A549 (cell line): Measurements from ENCODE around the gene PTPRD. TPM values are rescaled to one million over a fixed set of nuclear protein-coding genes. Genes with fewer than 3 reads are reported as not detected.

Experiments used
- ATAC-seq, 2 experiments: fragments of 200-7000 bp in 1 of 2; fragments of >200 bp in 1 of 2; cut with Nextera tagmentation in 1 of 2; cut with Tn5 transposase in 1 of 2; 3 replicates each; pipeline versions ENCODE4 v1.8.0 to v1.9.1; 2018 to 2020; ENCODE audit warnings: mild to moderate bottlenecking in 1 of 2, moderate library complexity in 1 of 2
- CTCF ChIA-PET: fragments of 300-600 bp; sonication (Branson Sonifier 250); formaldehyde crosslinking; extraction: SDS; loops from one replicate; lab custom pipeline; 2021; ENCODE audit warnings: antibody characterized with exemption, inconsistent platforms; lab: Yijun Ruan, JAX
- POLR2A ChIA-PET: fragments of 350-600 bp; formaldehyde crosslinking; extraction: SDS; loops from one replicate; lab custom pipeline; 2021; ENCODE audit warnings: antibody characterized with exemption, inconsistent platforms; lab: Yijun Ruan, JAX
- DNase-seq, 2 experiments: peaks; one replicate each; pipeline versions ENCODE4 v3.0.0 to v3.0.0-alpha.2; 2011 to 2016; ENCODE audit warnings: low read depth in 1 of 2, low spot score in 1 of 2
- FAIRE-seq: peaks from 2 replicates; lab custom pipeline; 2011; peaks lifted over from hg19 to GRCh38; lab: Jason Lieb, UNC
- H3K27ac ChIP-seq, 2 experiments: fragments of >200 bp; sonication (Bioruptor Twin); formaldehyde crosslinking; 3 replicates each; pipeline ENCODE4 v1.5.1; 2016 to 2017
- H3K4me1 ChIP-seq: fragments of >200 bp; sonication (Bioruptor Twin); formaldehyde crosslinking; 3 replicates; pipeline ENCODE4 v1.6.1; 2016
- H3K4me2 ChIP-seq: fragments of >200 bp; sonication (Bioruptor Twin); formaldehyde crosslinking; 3 replicates; pipeline ENCODE4 v1.6.1; 2016
- H3K4me3 ChIP-seq: fragments of >200 bp; sonication (Bioruptor Twin); formaldehyde crosslinking; 3 replicates; pipeline ENCODE4 v1.5.1; 2016
- H3K9me3 ChIP-seq: fragments of >200 bp; sonication (Bioruptor Twin); formaldehyde crosslinking; 3 replicates; pipeline ENCODE4 v1.6.1; 2016
- BHLHE40 ChIP-seq: IDR thresholded peaks from 2 replicates; pipeline ENCODE4 v1.6.1; 2012; ENCODE audit warnings: low read depth, low read length, inconsistent platforms
- CBX2 ChIP-seq: fragments of 200-600 bp; sonication (generic); IDR thresholded peaks from 2 replicates; pipeline ENCODE4 v1.6.1; 2016; ENCODE audit warnings: low read depth, mild to moderate bottlenecking, borderline replicate concordance
- CHD4 ChIP-seq: fragments of 200-600 bp; sonication (generic); IDR thresholded peaks from 2 replicates; pipeline ENCODE4 v1.6.1; 2016; ENCODE audit warnings: antibody characterized with exemption, mild to moderate bottlenecking, borderline replicate concordance
- EHF ChIP-seq: fragments of 250-450 bp; sonication (Bioruptor Pico); IDR thresholded peaks from 2 replicates; pipeline ENCODE4 v1.5.0; 2020; ENCODE audit warnings: mild to moderate bottlenecking
- EHMT2 ChIP-seq: fragments of 200-600 bp; sonication (generic); IDR thresholded peaks from 2 replicates; pipeline ENCODE4 v1.6.1; 2016; ENCODE audit warnings: antibody characterized with exemption, low read depth, mild to moderate bottlenecking, moderate library complexity
- FOXS1 ChIP-seq: fragments of 250-450 bp; sonication (Bioruptor Pico); IDR thresholded peaks from 2 replicates; pipeline ENCODE4 v1.5.0; 2020; ENCODE audit warnings: mild to moderate bottlenecking, moderate library complexity
- GATA3 ChIP-seq: IDR thresholded peaks from 2 replicates; pipeline ENCODE4 v1.6.1; 2012; ENCODE audit warnings: borderline replicate concordance
- HDAC2 ChIP-seq: fragments of 200-600 bp; sonication (generic); IDR thresholded peaks from 2 replicates; pipeline ENCODE4 v1.6.1; 2016
- HOXB5 ChIP-seq: fragments of 250-450 bp; sonication (Bioruptor Pico); IDR thresholded peaks from 2 replicates; pipeline ENCODE4 v1.5.0; 2020; ENCODE audit warnings: mild to moderate bottlenecking, moderate library complexity
- KDM1A ChIP-seq: fragments of 200-600 bp; sonication (generic); IDR thresholded peaks from 2 replicates; pipeline ENCODE4 v1.6.1; 2016; ENCODE audit warnings: low read depth, mild to moderate bottlenecking
- KDM5A ChIP-seq: fragments of 200-600 bp; sonication (generic); IDR thresholded peaks from 2 replicates; pipeline ENCODE4 v1.6.1; 2016; ENCODE audit warnings: antibody characterized with exemption, mild to moderate bottlenecking
- MAZ ChIP-seq: fragments of 150-350 bp; IDR thresholded peaks from 2 replicates; pipeline ENCODE4 v1.6.1; 2014; ENCODE audit warnings: antibody characterized with exemption, low read depth, low read length, borderline replicate concordance
- NR3C1 ChIP-seq: fragments of >200 bp; sonication (Bioruptor Twin); formaldehyde crosslinking; IDR thresholded peaks from 3 replicates; pipeline ENCODE4 v1.6.1; 2017
- PHF8 ChIP-seq: fragments of 200-600 bp; sonication (generic); IDR thresholded peaks from 2 replicates; pipeline ENCODE4 v1.6.1; 2016; ENCODE audit warnings: low read depth, mild to moderate bottlenecking, antibody characterized with exemption, moderate library complexity, borderline replicate concordance
- POLR2A ChIP-seq: IDR thresholded peaks from 2 replicates; pipeline ENCODE4 v1.6.1; 2012; ENCODE audit warnings: mild to moderate bottlenecking, low read length
- RAD21 ChIP-seq, 2 experiments: fragments of >200 bp in 1 of 2; sonication (Bioruptor Twin) in 1 of 2; formaldehyde crosslinking in 1 of 2; IDR thresholded peaks in 1 of 2; conservative IDR thresholded peaks in 1 of 2; 2 replicates in 1 of 2; 3 replicates in 1 of 2; pipeline ENCODE4 v1.6.1; 2012 to 2018; ENCODE audit warnings: inconsistent platforms in 1 of 2
- ZC3H11A ChIP-seq: fragments of 450-650 bp; IDR thresholded peaks from 2 replicates; pipeline ENCODE4 v1.6.1; 2014; ENCODE audit warnings: antibody characterized with exemption, mild to moderate bottlenecking
- ZFP36 ChIP-seq: fragments of 450-650 bp; IDR thresholded peaks from 2 replicates; pipeline ENCODE4 v1.6.1; 2014; ENCODE audit warnings: borderline replicate concordance; ENCODE audit not compliant: partially characterized antibody
- ZSCAN20 ChIP-seq: fragments of 250-450 bp; sonication (Bioruptor Pico); IDR thresholded peaks from 2 replicates; pipeline ENCODE4 v1.8.0; 2022; ENCODE audit warnings: mild to moderate bottlenecking, moderate library complexity
- WGBS: methylation state at CpG from one replicate; pipeline ENCODE4 v1.1.6; 2017; ENCODE audit errors: missing lambda C conversion rate; 5-methylcytosine and 5-hydroxymethylcytosine counted together
- polyA plus RNA-seq, 4 experiments: library from polyadenylated mRNA; depleted of rRNA in 3 of 4; stranded (reverse); fragments of >200 nt; fragmentation: RNase III in 1 of 4; extraction: RNeasy Plus Mini Kit Qiagen cat#74134 plus additional on column Dnase treatment in 1 of 4; gene quantifications; 2 replicates in 3 of 4; 3 replicates in 1 of 4; pipeline ENCODE4 v1.2.3, GENCODE V29; 2011 to 2017
- TF ChIP-seq, protein P1 (sequence below): fragments of 450-650 bp; IDR thresholded peaks from 2 replicates; pipeline ENCODE4 v1.6.1; 2014; ENCODE audit warnings: antibody characterized with exemption
- TF ChIP-seq, protein P2 (sequence below): IDR thresholded peaks from 2 replicates; pipeline ENCODE4 v1.6.1; 2012
- TF ChIP-seq, protein P3 (sequence below): fragments of 150-350 bp; IDR thresholded peaks from 2 replicates; pipeline ENCODE4 v1.6.1; 2014; ENCODE audit warnings: low read depth, mild to moderate bottlenecking, low read length
- TF ChIP-seq, protein P4 (sequence below): IDR thresholded peaks from 2 replicates; pipeline ENCODE4 v1.6.1; 2012
- TF ChIP-seq, protein P5 (sequence below): fragments of >200 bp; sonication (Bioruptor Twin); formaldehyde crosslinking; IDR thresholded peaks from 2 replicates; pipeline ENCODE4 v1.6.1; 2016

PTPRD gene
- polyA plus RNA-seq, 2 of the 4 experiments (the other 2 are of a cell fraction): 0.39 to 1.3 TPM

DNA sequence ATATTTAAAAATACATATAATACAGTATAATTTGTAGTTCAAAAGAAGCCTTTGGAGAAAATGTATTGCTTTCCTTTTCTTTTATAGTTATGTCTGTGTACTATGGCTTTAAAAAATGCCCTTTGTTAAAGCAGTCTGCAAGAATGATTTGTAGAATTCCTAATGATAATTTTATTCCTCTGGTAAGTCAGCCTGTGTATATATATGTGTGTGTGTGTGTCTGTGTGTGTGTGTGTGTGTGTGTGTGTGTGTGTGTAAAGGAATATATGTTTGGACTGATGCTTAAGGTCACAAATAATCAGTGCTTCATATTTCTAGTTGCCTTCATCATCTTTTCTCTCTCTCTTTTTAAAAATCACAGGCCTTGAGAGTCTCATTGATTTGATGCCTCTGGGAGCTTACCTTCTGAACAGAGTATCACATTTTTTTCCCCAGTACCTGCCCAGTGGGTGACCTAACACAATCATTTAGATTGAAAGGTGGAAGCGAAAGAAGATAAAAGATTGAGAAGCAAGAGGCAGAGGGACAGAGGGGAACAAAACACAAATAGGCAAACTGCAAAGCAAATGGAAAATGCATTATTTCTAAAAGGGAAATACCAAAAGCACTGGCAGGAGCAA, 2104.0 kb downstream of the PTPRD start:
- ChIA-PET POLR2A (no interaction called here), CTCF (no interaction called here)
- TF ChIP-seq, protein P1, sequence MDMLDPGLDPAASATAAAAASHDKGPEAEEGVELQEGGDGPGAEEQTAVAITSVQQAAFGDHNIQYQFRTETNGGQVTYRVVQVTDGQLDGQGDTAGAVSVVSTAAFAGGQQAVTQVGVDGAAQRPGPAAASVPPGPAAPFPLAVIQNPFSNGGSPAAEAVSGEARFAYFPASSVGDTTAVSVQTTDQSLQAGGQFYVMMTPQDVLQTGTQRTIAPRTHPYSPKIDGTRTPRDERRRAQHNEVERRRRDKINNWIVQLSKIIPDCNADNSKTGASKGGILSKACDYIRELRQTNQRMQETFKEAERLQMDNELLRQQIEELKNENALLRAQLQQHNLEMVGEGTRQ: no peak
- TF ChIP-seq ZSCAN20 (CRISPR knock-in tag) (no peak), HDAC2 (no peak), PHF8 (no peak), GATA3 (no peak), KDM1A (no peak), EHF (CRISPR knock-in tag) (no peak), ZC3H11A (no peak), FOXS1 (CRISPR knock-in tag) (no peak)
- TF ChIP-seq, protein P2, sequence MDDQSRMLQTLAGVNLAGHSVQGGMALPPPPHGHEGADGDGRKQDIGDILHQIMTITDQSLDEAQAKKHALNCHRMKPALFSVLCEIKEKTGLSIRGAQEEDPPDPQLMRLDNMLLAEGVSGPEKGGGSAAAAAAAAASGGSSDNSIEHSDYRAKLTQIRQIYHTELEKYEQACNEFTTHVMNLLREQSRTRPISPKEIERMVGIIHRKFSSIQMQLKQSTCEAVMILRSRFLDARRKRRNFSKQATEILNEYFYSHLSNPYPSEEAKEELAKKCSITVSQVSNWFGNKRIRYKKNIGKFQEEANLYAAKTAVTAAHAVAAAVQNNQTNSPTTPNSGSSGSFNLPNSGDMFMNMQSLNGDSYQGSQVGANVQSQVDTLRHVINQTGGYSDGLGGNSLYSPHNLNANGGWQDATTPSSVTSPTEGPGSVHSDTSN: no peak
- TF ChIP-seq, protein P3, sequence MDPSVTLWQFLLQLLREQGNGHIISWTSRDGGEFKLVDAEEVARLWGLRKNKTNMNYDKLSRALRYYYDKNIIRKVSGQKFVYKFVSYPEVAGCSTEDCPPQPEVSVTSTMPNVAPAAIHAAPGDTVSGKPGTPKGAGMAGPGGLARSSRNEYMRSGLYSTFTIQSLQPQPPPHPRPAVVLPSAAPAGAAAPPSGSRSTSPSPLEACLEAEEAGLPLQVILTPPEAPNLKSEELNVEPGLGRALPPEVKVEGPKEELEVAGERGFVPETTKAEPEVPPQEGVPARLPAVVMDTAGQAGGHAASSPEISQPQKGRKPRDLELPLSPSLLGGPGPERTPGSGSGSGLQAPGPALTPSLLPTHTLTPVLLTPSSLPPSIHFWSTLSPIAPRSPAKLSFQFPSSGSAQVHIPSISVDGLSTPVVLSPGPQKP: no peak
- TF ChIP-seq, protein P4, sequence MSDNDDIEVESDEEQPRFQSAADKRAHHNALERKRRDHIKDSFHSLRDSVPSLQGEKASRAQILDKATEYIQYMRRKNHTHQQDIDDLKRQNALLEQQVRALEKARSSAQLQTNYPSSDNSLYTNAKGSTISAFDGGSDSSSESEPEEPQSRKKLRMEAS: no peak
- Histone ChIP-seq H3K4me1 (no peaks in the 10 kb centered on the region), H3K4me2 (no peak overlapping the region), H3K9me3 (no peaks in the 10 kb centered on the region), H3K27ac (no peak overlapping the region), H3K4me3 (no peak overlapping the region)
- DNase-seq (no peak), ATAC-seq (no peak), FAIRE-seq (no peak)
- 25% methylated on average over 1 of the region's 1 CpG for WGBS

DNA sequence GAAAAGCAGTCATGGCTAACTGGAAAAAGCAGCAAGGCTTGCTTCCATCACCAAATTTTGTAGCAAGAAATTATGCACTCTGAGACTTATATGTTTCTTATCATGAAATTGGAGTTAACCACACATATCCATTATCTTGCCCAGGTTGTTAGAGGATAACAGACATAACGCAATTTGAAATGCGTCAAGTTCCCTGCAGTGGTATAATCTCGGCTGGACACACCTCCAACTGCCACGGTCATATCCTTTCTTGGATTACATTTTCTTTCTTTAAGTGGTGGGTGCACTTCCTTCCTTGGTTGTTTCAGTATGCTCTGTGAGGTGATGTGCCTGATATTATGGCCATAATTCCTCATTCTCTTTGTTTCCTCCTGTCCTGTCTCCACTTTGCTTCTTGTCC, 2118.2 kb downstream of the PTPRD start:
- ATAC-seq (no peak), DNase-seq (no peak)
- CTCF ChIA-PET: no interaction called here
- no peak overlapping the region for H3K4me3 ChIP-seq
- H3K4me1 ChIP-seq: no peaks in the 10 kb centered on the region
- no peaks in the 10 kb centered on the region for H3K9me3 ChIP-seq
- WGBS: 29% methylated on average over 4 of the region's 4 CpGs
- TF ChIP-seq HOXB5 (CRISPR knock-in tag) (no peak), HDAC2 (no peak), POLR2A (no peak), RAD21 (conservative IDR thresholded peaks at IDR 0.05 in 1 of 2, IDR thresholded peaks at IDR 0.05 in 1 of 2) (no peak), EHMT2 (no peak), KDM5A (no peak), BHLHE40 (no peak), ZFP36 (no peak), CBX2 (no peak), MAZ (no peak), NR3C1 (no peak), CHD4 (no peak), PHF8 (no peak)
- TF ChIP-seq, protein P5, sequence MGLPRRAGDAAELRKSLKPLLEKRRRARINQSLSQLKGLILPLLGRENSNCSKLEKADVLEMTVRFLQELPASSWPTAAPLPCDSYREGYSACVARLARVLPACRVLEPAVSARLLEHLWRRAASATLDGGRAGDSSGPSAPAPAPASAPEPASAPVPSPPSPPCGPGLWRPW: no peak
- TF ChIP-seq, all 56 proteins: peak for 0
- Histone ChIP-seq H3K27ac (no peak overlapping the region), H3K4me2 (no peak overlapping the region)
- FAIRE-seq: no peak
- POLR2A ChIA-PET: no interaction called here
